ENCODE results near the gene MTR. TPM values are rescaled to one million over a fixed set of nuclear protein-coding genes. Genes with fewer than 3 reads are reported as not detected.
A peak's percentile ranks its signal among the peaks of the same experiment; 100 is the strongest.
"Not testable (repeated sequence)": the region's sequence is repeated elsewhere in the genome, so short reads cannot be mapped to it uniquely, and the experiment has no call there.

MTR gene
- total RNA-seq, 4 donors from 2014 or later: 24.9 to 38.0 (median 30.8) TPM

GRCh38 chr1:236850077-236850979 is 55.2 kb downstream of the MTR start:
- DNase-seq (ENCODE audit: low spot score): no peak
- no peak for ATAC-seq (ENCODE audit: low FRiP score)
- TF ChIP-seq CTCF (IDR thresholded peaks at IDR 0.05): no peak

GRCh38 chr1:236851871-236852270 is 56.8 kb downstream of the MTR start:
- DNase-seq (ENCODE audit: low spot score) (no peak), ATAC-seq (ENCODE audit: low FRiP score) (no peak)
- TF ChIP-seq CTCF (IDR thresholded peaks at IDR 0.05): no peak

- TF ChIP-seq CTCF (IDR thresholded peaks at IDR 0.05): no peak
- DNase-seq (ENCODE audit: low spot score) (no peak), ATAC-seq (ENCODE audit: low FRiP score) (peak; percentile 37)
Measured at GRCh38 chr1:236853921-236854604, 59.0 kb downstream of the MTR start.

- DNase-seq (ENCODE audit: low spot score) (no peak), ATAC-seq (ENCODE audit: low FRiP score) (no peak)
- TF ChIP-seq CTCF (IDR thresholded peaks at IDR 0.05): no peak
Measured at GRCh38 chr1:236854605-236854983, 59.5 kb downstream of the MTR start.

- DNase-seq (ENCODE audit: low spot score); ATAC-seq (ENCODE audit: low FRiP score): not testable (repeated sequence)
Measured at GRCh38 chr1:236856649-236857048, 61.6 kb downstream of the MTR start.

- TF ChIP-seq CTCF (IDR thresholded peaks at IDR 0.05): no peak
- DNase-seq (ENCODE audit: low spot score): no peak
- no peak for ATAC-seq (ENCODE audit: low FRiP score)
Measured at GRCh38 chr1:236858165-236858564, 63.1 kb downstream of the MTR start.

GRCh38 chr1:236860101-236860500 is 65.0 kb downstream of the MTR start:
- TF ChIP-seq CTCF (IDR thresholded peaks at IDR 0.05): no peak
- no peak for ATAC-seq (ENCODE audit: low FRiP score)
- no peak for DNase-seq (ENCODE audit: low spot score)

All from omental fat pad (tissue), 4 donors.